ENCODE data around the gene CCDC27.

Gene CCDC27

DNA sequence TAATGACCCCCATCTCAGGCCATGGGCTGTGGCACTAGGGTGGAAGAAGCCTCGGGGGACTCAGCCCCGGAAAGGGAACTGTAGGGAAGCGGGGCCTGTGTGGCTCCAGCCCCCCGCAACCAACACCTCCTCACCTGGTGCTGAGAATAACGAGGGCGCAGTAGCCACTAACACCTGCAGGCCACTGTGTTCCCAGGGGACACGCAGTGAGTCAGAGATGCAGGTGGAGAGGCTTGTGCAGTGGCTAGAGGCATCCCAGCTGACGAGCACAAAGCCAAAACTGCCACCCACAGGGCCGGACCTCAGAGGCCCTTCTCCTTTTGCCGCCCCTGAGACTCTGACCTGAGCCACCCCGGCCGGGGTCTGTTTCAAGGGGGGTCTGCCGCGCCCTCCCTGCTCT is 33.5 kb upstream of the CCDC27 start:
- DNase-seq (ENCODE audit: low read depth): no peak

DNA sequence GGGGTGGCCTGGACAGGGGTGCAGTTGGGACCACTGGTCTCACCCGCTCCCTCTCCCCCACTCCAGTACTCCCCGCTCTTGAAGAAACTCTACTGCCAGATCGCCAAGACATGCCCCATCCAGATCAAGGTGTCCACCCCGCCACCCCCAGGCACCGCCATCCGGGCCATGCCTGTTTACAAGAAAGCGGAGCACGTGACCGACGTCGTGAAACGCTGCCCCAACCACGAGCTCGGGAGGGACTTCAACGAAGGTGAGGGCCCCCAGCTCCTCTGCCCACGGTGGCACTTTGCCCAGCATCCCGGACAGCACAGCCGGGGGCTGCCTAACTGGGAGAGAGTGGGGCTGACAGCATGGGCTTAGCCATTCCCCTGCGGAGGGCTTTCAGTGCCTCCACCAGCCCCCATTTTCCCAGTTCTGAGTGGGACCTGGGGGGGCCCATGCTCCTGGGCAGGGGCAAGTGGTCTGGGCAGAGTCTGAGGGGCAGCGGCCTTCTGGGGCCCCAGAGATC is 30.2 kb upstream of the CCDC27 start:
- DNase-seq (ENCODE audit: low read depth): no peak

DNA sequence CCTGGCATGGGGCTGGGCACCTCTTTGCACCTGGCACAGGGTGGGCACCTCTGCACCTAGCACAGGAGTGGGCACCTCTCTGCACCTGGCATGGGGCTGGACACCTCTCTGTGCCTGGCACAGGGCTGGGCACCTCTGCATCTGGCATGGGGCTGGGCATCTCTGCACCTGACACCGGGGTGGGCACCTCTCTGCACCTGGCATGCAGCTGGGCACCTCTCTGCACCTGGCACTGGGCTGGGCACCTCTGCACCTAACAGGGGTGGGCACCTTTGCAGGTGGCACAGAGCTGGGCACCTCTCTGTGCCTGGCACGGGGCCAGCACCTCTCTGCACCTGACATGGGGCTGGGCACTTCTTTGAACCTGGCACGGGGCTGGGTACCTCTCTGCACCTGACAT is 29.4 kb upstream of the CCDC27 start:
- no peak for DNase-seq (ENCODE audit: low read depth)

DNA sequence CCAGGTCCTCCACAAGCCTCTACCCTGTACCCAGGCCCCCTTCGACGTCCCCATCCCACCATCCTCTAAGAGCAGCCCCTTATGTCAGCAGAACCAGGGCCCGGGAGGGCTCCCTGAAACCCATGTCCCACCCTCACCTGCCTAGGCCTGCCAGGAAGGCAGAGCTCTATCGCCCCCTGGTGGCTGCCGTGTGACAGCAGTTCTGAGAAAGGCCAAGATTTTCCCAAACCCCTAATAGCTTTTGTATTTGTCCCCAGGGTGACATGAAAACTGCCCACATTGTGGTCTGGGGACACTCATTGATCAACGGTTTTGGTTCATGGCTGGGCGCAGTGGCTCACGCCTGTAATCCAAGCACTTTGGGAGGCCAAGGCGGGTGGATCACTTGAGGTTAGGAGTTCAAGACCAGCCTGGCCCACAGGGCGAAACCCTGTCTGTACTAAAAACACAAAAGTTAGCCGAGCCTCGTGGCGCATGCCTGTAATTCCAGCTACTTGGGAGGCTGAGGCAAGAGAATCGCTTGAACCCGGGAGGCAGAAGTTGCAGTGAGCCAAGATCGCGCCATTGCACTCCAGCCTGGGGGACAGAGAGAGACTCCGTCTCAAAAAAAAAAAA is 27.7 kb upstream of the CCDC27 start:
- peak; percentile 65 for DNase-seq (ENCODE audit: low read depth)

DNA sequence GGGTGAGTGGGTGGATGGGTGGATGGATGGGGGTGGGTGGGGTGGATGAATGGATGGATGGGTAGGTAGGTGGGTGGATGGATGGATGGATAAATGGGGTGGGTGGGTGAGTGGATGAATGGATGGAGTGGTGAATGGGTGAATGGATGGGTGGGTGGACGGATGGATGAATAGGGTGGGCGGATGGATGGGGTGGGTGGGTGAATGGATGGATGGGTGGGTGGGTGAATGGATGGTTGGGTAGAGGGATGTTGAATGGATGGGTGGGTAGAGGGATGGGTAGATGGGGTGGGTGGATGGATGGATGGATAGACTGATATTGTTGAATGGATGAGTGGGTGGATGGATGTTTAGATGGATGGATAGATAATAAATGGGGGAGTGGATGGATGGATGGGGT is 26.9 kb upstream of the CCDC27 start:
- DNase-seq (ENCODE audit: low read depth): no peak

DNA sequence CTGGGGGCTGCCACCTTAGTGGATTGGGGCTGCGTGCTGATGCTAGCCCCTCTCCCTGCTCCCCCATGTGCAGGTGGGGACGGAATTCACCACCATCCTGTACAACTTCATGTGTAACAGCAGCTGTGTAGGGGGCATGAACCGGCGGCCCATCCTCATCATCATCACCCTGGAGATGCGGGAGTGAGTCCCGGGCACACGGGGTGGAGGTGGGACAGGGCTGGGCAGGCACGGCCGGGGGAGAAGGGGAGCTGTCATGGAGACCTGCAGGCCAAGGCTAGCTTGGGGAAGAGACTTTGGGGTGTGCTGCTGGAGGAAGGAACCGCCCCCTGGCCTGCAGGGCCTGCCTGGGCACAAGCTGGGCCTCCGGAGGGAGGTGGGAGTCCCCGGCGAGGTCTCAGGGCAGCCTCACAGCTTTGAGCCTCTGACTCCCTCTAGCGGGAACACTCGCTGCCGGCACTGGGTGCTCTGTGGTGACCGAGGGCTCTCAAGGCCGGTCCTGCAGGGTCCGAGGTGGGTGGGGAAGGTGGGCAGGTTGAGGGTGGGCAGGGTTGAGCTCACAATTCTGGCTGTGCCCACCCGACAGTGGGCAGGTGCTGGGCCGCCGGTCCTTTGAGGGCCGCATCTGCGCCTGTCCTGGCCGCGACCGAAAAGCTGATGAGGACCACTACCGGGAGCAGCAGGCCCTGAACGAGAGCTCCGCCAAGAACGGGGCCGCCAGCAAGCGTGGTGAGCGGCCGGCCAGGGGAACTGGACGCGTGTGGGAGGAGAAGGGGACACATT is 25.0 kb upstream of the CCDC27 start:
- DNase-seq (ENCODE audit: low read depth): no peak

DNA sequence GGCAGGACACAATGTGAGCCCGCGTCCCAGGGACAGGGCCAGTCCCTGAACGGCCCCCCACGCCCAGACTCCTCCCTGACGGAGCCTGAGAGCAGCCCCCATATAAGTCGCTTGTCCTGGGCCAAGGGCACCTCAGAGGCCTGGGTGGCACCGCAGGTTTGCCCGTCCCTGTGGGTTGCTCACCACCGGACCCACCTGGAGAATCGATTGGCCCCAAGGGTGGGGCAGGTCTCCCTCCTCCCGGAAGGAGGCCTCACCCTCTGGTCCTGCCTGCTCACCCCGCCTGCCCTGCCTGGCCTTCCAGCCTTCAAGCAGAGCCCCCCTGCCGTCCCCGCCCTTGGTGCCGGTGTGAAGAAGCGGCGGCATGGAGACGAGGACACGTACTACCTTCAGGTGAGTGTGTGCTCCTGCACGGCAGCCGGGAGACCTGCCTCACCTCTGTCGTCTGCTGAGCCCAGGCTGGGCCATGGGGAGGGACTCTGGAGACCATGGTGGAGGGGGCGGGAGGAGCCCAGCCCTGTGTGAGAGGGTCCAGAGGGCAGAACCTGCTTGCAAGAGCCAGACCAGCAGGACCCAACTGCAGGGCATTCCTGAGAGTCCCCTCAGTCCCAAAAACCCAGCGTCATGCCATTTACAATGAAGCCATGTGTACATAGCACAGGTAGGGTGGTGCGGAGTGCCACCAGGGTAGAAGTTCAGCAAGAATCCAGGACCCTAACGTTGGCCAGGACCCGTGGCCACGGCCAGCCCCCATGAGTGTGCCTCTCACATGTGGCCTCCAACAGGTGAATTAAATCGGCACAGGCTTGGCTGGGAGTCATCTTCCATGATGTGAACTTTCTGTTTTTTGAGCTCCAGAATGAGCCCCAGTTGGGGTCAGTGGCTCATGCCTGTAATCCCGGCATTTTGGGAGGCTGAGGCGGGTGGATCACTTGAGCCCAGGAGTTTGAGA is 24.1 kb upstream of the CCDC27 start:
- no peak for DNase-seq (ENCODE audit: low read depth)

DNA sequence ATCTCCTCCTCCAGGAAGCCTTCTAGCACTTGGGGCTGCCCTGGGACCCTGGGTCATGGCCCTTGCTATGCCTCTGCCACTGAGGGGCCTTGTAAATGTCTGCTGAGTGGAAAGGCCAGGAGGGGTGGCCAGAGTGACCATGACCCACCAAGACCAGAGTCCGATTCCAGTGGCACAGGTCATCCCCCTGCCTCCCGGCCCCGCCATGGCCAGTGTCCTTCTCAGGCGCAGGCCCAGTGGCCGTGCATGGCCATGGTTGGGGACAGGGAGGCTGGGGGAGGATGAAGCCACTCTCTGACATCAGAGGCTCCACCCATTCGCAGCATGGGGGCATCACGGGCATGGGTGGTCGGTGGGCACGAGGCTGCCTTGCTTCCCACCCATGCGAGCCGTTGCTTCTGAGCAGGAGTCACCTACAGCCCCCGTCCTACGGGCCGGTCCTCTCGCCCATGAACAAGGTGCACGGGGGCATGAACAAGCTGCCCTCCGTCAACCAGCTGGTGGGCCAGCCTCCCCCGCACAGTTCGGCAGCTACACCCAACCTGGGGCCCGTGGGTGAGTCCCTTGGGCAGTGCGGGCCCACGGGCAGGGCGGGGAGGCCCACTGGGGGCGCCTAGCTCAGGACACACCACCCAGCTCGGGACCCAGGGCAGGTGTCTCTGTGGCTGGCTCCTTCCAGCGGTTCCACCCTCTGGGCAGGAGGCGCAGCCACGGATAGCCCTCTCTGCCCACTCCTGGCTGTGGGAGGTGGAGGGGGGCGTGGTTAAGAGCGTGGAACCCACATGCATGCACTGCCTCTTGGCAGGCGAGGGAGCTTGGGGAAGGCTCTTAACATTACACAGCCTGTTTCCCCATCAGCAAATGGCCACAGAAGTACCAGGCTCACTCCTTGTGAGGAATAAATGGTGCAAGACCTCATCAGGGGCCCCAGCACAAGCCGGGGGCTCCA is 22.4 kb upstream of the CCDC27 start:
- DNase-seq (ENCODE audit: low read depth): no peak

DNA sequence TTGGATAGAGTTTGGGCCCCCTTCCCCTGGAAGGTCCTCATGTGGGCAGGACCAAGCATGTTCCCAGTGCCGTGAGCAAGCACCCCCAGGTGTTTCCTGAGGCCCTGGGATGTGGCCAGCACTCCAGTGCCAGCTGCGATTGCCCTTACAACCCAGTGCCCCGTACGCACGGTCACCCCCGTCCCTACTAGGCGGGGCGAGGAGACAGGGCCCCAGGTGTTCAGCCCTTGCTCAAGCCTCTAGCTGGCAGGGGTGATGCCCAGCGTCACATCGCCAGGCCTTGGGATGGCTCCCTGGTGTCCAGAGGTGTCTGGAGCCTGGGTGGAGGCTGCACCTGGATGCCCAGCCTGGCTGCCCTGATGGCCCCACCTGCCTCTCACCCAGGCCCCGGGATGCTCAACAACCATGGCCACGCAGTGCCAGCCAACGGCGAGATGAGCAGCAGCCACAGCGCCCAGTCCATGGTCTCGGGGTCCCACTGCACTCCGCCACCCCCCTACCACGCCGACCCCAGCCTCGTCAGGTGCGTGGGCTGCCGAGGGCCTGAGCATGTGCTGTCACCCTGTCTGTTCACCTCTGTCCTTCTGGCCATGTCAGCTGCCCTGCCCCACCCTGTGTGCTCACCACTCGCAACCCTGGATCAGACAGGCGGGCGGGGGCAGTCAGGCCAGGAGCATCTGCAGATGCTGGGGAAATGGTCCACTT is 21.6 kb upstream of the CCDC27 start:
- DNase-seq (ENCODE audit: low read depth): no peak

DNA sequence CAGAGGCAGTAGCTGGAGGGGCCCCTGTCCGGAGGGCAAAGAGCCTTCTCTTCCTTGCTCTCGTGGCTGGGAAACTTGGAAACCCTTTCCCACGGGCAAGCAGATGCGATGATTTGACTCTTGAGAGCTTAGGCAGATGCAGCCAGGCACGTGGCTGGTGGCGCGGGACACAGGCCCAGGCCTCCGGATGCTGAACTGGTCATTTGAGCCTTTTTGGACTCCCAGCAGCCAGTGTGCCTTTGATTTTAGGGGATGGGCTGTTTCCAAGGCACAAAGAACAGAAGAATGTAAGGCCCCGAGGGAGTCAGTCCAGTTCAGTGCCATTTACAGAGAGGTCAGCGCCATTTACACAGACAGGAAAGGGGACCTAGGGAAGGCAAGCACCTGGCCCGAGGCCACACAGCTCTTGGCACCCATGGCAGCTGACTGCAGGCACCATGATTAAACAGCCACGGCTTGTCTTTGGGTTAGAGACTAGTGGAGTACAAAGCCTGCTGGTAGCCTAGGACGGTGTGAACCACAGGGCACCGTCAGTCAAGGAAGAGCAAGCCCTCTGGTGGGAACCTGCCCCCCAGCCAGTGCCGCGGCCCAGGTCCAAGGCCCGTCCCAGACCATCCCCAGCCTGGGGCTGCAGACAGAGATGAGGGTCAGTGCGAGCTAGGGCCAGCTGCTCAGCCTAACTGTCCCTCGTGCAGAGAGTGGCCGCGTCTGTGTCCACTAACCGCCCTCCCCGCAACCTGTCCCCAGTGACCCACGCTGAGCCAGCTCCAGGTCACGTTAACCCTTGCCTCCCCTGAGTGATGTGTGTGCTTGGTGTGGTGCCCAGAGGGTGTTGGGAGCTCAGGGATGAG is 20.4 kb upstream of the CCDC27 start:
- no peak for DNase-seq (ENCODE audit: low read depth)

DNA sequence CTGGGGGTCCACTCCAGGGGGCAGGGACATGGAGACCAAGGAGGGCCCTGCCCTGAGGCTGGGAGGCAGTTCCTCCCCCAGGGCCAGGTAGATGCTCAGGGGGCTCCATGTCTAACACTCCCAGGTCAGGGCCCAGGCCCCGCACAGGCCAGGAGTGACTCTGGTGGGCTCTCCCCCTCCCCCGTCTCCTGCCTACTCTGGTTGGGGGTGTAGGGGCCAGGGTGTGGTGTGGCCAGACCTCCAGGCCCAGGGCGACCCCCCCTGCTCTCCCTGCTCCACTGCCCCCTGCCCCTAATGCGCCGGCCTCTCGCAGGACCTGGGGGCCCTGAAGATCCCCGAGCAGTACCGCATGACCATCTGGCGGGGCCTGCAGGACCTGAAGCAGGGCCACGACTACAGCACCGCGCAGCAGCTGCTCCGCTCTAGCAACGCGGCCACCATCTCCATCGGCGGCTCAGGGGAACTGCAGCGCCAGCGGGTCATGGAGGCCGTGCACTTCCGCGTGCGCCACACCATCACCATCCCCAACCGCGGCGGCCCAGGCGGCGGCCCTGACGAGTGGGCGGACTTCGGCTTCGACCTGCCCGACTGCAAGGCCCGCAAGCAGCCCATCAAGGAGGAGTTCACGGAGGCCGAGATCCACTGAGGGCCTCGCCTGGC is 19.7 kb upstream of the CCDC27 start:
- DNase-seq (ENCODE audit: low read depth): no peak

DNA sequence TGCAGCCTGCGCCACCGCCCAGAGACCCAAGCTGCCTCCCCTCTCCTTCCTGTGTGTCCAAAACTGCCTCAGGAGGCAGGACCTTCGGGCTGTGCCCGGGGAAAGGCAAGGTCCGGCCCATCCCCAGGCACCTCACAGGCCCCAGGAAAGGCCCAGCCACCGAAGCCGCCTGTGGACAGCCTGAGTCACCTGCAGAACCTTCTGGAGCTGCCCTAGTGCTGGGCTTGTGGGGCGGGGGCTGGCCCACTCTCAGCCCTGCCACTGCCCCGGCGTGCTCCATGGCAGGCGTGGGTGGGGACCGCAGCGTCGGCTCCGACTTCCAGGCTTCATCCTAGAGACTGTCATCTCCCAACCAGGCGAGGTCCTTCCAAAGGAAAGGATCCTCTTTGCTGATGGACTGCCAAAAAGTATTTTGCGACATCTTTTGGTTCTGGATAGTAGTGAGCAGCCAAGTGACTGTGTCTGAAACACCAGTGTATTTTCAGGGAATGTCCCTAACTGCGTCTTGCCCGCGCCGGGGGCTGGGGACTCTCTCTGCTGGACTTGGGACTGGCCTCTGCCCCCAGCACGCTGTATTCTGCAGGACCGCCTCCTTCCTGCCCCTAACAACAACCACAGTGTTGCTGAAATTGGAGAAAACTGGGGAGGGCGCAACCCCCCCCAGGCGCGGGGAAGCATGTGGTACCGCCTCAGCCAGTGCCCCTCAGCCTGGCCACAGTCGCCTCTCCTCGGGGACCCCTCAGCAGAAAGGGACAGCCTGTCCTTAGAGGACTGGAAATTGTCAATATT is 19.0 kb upstream of the CCDC27 start:
- DNase-seq (ENCODE audit: low read depth): no peak

DNA sequence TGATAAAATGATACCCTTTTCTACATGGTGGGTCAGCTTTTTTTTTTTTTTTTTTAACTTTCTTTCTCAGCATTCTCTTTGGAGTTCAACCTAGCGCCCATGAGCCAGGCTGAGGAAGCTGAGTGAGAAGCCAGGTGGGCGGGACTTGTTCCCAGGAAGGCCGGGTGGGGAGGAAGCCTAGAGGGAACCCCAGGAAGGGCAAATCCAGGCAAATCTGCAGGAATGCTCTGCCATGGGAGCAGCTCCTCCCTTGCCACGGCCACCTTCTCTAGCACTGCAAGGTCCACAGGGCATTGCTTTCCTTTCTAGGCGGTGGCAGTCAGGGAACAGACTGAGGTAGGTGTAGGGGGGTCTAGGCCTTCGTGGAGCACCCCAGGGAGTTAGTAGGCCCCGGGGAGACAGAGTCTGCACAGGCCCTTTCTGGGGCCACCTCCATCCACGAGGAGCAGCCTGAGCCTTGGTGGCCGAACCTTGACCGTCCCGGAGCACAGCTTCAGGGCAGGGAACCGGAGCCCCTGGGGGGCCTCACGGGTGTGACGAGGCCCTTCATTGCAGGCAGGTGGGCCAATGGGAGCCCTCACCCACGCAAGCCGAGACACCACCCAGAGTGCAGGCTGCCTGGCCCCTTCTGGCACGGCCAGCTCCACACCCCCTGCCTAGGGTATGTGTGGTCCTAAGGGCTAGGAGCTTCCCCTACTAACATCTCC is 18.2 kb upstream of the CCDC27 start:
- DNase-seq (ENCODE audit: low read depth): no peak

DNA sequence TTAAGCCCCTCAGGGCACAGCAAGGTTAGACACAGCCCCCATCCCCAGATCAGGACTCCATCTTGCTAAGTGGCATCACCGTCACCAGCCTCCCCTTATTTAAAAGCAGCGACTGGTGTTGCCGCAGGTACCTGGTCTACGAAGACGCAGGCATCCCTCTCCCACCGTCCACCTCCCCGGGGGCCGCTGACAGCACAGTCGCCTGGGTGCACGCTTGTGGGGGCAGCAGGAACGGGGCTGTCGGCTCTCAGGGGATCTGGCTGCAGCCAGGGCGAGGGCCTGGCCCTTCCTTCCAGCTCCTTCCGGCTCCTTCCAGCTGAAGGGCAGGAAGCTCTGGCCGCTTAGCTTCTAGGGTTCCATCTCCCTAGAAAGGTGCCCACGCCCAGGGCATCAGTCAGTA is 17.6 kb upstream of the CCDC27 start:
- DNase-seq (ENCODE audit: low read depth): no peak

DNA sequence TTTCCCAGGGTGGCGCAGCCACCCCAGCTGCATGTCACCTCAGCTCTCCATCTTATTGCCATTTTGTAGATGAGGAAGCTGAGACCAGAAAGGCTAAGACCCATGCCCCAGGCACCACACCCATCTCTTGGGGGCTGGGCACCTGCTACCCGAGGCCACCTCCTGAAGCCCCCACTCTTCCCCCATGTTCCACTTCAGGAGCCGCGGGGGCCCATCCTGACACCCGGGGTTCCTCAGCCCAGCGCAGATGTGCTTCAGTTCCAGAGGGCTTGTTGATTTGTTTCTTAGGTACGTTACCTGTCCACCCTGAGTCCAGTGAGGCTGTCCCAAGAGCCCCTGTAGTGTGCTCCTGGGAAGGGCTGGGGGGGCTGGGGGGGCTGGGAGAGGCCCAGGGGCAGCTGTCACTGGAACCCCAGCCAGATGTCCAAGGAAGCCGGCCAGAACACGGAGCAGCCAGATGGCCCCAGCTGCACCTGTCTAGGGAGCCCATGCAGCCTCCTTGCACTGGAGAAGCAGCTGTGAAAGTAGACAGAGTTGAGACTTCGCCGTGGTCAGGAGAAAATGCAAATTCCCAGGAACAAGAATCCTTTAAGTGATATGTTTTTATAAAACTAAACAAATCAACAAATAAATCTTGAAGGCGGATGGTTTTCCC is 17.1 kb upstream of the CCDC27 start:
- no peak for DNase-seq (ENCODE audit: low read depth)

DNA sequence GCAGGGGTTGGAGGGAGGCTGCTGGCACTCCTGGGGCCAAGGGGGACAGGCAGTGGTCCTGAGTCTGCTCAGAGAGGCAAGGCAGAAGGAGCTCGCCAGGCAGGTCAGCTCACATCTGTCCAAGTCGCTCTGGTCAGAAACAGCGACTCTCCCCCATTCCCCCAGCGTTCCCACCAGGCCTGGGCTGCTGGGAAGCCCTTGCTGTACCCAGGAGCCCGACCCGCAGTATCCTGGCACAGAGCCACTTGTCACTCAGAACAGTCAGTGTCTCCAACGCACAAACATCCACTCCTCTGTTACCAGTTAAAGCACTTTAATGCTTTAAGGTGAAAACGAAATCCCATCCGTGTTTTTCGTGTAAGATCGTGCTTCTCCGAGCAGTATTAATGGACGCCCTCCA is 16.6 kb upstream of the CCDC27 start:
- DNase-seq (ENCODE audit: low read depth): no peak

DNA sequence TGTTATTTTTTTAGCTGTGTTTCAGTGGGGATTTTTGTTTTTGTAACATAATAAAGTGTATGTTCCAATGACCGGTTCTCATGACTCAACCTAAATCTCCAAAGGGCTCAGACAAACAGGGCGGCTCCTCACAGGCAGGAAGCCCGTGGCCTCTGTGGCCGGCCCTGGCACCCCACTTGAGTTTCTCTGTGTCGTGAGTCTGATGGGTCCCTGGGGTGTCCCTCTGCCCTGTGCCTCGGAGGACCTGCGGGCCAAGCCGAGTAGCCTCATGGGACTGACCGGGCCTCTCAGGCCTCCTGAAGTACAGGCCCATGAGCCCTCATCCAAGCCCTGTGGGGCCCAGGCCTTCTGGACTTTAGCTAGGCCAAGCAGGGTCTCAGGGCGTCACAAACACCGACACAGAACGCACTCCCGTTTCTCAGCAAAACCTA is 16.1 kb upstream of the CCDC27 start:
- DNase-seq (ENCODE audit: low read depth): no peak
